Glomerular visceral epithelial cell (primary cell): Measurements from ENCODE around the gene MON1A.
A peak's percentile ranks its signal among the peaks of the same experiment; 100 is the strongest.

Experiments used
- DNase-seq: peaks from one replicate; pipeline ENCODE4 v3.0.0-alpha.2; 2016; ENCODE audit errors: extremely low spot score

The MON1A gene

DNA sequence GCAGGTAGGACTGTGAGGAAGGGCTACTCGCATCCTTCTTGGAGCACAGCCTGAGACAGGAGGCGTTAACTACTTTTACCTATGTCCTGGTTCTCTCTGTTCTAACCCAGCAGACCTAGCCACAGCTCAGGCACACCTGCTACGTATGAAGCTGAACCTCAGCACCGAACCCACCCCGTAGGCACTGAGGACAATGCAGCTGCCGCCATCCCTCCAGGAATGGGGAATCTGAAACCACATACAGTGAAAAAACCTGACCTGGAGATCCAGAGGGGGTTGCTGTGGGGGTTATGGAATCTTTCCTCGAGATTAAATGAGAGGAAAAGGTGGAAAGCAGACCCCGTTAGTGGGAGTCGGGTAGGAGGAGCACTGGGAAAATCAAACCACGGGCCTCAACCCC lies 40.3 kb downstream of the MON1A start:
- DNase-seq = no peak

DNA sequence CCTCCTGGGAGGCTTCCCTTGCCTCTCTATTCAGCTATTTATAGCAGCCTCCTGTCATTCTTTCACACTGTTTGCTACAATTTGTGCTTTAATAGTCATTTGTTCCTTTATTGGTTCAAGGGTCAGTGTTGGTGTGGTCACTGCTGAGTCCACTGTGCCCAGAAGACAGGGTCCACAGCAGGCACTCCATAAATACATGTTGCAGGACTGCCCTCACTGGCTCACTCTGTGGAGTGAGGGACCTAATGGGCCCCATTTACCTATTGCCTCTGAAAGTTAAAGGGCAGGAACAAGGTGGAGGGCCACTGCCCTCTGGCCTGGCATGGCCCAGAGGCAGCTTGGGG lies 42.7 kb downstream of the MON1A start:
- no peak for DNase-seq

DNA sequence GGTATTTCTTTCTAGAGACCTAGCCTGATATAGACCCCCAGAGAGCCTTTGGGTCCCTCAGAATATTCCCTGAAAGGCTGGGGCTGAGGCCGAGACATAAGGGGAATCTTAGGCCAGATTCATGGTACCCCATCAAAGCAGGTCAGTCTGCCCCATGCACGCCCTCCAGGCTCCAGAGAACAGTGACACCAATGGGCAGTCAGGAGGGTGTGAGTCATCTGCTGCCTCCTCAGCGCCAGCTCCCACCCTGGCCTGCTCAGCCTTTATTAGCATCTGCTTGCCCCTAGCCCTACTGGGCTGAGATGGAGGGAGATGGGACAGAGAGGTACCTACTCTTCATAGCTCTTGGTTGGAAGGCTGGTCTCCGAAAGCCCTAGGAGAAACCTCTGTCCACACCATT lies 45.6 kb downstream of the MON1A start:
- no peak for DNase-seq

GRCh38 chr3:49882166-49882565 lies 47.4 kb downstream of the MON1A start:
- no peak for DNase-seq

DNA sequence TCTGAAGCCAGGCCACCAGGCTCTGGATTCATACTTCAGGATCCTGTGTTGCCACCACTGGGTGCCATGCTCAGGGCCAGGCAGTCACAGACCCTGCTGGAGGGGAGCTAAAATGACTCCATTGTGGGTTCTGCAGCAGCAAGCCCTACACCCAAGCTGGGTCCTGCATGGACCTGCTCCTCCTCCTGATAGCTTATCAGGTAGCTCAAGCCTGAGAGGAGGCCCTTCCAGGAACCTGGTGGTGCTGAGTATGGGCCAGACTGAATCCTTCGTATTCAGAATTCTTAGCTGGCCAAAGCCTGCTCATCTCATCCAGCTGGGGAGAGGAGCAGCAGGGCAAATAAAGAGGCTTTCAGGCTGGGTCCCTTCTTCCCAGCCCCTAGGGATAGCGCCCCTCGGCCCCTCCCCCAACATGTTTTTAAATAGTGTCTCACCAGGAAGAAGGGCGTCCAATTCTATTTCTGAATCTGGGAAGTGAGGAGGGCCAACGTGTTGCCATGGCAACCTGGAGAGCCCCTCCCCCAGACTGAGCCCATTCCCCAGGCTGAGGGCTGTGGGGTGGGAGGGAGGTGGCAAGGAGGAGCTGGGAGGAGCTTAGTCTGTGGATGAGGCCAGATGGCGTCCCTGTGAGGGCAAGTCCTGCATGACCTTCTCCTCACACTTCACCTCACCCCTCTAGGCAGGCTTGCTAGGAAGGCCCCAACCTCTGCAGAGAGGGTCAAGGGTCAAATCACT lies 48.9 kb downstream of the MON1A start:
- no peak for DNase-seq

DNA sequence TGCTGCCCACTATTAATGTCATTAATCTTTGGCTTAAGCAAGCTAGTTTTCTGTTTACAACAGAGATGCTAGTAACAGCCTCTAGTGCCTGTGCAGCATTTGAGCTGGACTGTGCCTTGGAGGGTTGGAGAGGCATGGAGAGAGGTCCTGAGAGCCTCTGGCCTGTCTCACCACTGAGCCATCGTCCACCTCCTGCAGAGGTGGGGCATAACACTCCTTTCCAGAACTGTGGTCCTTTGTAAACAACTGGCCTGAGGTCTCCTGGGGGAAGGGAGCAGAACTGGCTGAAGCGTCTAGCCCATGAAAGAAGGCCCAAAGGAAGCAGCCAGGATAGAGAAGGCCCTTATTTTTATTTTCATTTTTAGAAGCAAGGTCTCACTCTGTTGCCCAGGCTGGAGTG lies 49.9 kb downstream of the MON1A start:
- DNase-seq = no peak

DNA sequence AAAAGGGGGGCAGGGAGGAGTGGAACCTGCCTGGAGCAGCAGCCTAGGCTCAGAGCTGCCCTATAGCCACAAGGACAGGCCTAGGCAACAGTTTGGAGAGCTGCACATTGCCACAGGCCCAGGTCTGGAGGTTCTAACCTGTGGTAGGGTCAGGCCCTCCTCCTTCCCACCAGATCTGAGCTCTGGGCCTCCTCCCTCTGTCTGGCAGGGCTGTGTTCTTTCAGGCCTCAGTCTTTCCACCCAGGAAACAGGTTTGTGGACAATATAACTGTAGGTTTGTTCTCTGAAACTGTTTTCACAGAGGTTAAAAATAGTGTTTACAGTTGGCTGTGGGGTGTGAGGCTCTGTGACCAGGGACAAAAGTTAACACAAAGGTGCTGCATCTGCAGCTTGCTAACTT lies 50.9 kb downstream of the MON1A start:
- no peak for DNase-seq

- DNase-seq = no peak
Measured at GRCh38 chr3:49877716-49878115, 51.9 kb downstream of the MON1A start.

GRCh38 chr3:49876567-49876966 lies 53.0 kb downstream of the MON1A start:
- no peak for DNase-seq

DNA sequence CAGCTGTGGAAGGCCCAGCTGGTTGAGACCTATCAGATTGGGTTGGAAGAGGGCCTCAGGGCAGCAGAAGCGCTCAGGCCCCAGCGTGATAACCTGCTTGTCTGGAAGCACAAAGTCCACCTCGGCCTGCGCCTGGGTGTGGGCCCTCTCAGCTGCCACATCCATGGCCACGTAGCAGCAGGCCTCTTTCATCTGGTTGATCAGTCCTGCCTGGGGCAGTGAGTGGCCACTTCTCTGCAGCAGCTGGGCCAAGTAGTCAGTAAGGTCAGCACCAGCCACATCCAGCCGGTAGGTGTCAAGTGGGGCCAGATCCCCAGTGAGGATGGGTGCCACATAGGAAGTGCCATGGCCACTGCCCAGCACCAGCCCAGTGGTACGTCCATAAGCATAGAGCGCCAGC lies 56.0 kb downstream of the MON1A start:
- DNase-seq = no peak

DNA sequence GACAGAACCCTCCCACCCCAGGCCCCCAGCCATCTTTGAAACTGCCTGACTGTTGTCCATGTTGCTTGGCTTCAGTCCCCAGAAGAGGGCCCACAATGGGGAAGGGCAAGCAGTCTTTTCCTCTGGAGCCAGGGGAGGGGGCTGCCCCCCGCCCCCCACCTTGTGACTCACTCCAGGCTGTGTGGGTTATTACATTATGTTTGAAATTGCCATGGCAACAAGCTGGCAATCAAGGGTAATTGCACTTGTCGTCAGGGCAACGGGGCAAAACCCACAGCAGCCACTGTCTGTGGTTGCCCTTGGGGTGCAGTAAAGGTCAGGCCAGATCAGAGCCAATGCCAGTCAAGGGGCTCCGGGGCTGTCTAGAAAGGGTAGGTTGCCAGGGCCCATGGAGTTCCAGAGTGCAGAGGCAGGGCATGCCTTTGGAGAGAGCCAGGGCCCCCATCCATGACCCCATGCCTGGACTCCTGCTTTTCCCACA lies 56.8 kb downstream of the MON1A start:
- DNase-seq = peak; percentile 51

GRCh38 chr3:49871531-49872153 lies 58.0 kb downstream of the MON1A start:
- DNase-seq = no peak

GRCh38 chr3:49869525-49870126 lies 60.0 kb downstream of the MON1A start, which contains the start of gene CAMKV:
CAMKV (minus strand) TSS chr3:49869906; CDS start chr3:49862388, 7,518 bp downstream.
- DNase-seq = no peak

- no peak for DNase-seq
Measured at GRCh38 chr3:49868862-49869466, 60.6 kb downstream of the MON1A start.

DNA sequence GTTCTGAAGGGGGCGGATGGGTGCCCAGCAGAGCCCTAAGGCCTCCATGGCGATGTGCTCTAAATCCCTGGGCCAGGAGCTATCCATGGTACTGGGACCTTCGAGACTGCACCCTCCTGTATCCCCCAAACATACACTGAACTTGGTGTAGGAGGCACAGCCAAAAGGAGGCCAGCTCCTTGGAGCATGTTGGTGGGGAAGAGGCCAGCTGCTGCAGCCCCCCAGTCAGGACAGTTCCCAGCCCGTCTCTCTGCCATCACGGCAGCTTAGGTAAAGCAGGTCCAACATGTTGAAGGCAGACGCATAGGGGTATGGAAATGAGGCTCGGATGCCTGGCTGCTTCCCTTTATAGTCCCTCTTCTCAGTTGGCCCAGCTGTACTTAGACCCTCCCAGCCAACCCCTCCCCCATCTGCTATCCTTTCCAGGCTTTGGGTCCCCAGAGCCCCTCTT lies 61.7 kb downstream of the MON1A start:
- DNase-seq = peak; percentile 24

DNA sequence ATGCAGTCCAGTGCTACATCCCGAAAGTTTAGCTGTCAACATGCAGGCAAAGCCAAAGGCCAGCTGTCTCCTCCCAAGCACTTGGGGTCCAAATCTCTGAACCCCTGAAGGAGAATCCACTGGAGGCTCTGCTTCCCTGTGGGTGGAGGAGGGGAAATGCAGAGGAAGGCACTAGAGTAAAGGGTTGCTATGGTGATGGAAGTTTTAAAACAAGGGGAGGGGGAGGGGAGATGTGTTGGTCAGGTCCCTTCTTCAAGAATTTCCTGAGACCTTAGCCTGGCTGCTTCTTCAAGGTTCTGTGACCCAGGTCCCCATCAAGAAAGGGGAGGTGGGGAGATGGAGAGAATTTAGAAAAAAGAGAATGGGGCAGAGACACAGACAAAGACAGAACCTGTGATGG lies 62.2 kb downstream of the MON1A start:
- DNase-seq = no peak

- no peak for DNase-seq
Measured at GRCh38 chr3:49865198-49865784, 64.3 kb downstream of the MON1A start.

- no peak for DNase-seq
Measured at GRCh38 chr3:49864505-49864904, 65.1 kb downstream of the MON1A start.

DNA sequence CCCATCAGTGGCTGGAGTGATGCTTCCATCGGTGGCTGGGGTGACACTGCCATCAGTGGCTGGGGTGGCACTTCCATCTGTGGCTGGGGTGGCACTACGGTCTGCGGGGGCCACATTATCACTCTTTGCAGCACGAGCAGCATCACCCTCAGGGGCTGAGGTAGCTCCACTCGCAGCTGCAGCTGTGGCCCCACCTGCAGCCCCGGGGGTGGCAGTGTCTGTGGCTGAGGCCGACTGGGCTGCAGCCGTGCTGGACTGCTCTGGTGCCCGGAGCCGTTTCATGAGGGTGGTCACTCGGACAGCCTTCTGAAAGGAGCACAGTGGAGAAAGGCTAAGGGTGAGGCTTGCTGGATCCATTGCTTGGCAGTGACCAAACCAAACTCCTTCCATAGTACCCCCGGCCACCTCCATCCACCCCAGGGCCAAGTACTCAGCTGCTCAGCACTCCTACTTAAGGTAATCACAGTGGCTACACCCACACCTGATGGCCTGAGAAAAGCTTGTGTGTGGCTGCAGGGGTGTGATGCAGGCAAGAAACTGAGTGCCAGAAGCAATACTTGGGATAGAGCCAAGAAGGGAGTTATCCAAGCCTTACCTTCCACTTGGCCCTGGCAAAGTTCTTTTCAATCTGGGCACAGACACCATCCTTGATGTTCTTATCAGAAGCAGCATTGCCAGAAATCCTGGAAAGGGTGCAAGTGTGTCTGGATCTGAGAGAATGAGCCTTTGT lies 69.9 kb downstream of the MON1A start:
- no peak for DNase-seq
